ENCODE measurements around the gene PSMB3. TPM values are rescaled to one million over a fixed set of nuclear protein-coding genes. Genes with fewer than 3 reads are reported as not detected.
A peak's percentile ranks its signal among the peaks of the same experiment; 100 is the strongest.

PSMB3 gene
- total RNA-seq, 2 donors from 2014 or later: 108 to 124 TPM

DNA sequence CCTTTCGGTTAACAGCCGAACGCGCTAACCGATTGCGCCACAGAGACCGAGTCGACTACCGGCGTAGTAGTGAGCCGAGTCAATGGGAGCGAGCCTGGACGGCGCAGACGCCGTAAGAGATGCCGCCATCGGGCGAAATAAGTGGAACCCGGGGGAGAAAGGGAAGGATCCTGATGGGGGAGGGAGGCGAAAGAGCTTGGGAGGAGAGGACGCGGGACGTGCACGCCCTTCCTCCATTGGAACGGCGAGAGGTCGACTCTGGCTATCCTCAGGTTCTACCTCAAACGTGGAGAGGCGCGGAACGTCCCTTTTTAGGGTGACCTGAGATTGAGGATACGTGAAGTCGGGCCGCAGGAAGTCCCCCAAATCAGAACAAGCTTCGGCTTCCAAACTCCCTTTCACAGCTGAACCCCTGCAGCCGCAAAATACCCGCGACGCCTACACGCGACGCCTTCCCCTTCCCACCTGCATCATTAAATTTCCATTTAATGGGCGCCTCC is 683 bp upstream of the PSMB3 start:
- peaks cover 8% of the 10 kb centered on the region for H3K36me3 ChIP-seq
- peak overlapping the region; percentile 92 for H3K4me3 ChIP-seq
- DNase-seq (ENCODE audit: low spot score) (no peak), ATAC-seq (ENCODE audit: insufficient number of reproducible peaks, low FRiP score, low read depth) (peak; percentile 50)
- no peak for TF ChIP-seq CTCF (IDR thresholded peaks at IDR 0.05)
- H3K27me3 ChIP-seq (replicated peaks; ENCODE audit: insufficient read depth): no peaks in the 10 kb centered on the region
- no peaks in the 10 kb centered on the region for H3K9me3 ChIP-seq
- H3K4me1 ChIP-seq (ENCODE audit: control insufficient read depth in 1 of 2, low read depth in 2 of 2): peaks cover 22 to 39% of the 10 kb centered on the region in 2 donors
- H3K27ac ChIP-seq: peak overlapping the region; percentile 85 to 88

DNA sequence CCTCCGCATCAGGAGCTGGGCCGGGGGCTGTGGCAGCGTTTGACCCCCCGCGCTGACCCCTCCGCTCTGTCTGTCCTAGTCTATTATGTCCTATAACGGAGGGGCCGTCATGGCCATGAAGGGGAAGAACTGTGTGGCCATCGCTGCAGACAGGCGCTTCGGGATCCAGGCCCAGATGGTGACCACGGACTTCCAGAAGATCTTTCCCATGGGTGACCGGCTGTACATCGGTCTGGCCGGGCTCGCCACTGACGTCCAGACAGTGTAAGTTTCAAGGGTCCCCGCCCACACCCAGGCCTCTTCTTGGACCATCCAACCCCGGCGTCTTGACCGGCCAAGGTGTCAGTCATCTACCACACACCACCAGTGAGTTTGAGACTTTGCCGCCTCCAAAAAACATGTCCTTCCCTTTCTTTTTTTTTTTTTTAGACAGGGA is 548 bp downstream of the PSMB3 start:
- Histone ChIP-seq H3K4me3 (peak overlapping the region; percentile 92), H3K9me3 (no peaks in the 10 kb centered on the region), H3K27me3 (replicated peaks; ENCODE audit: insufficient read depth) (no peaks in the 10 kb centered on the region), H3K36me3 (peaks cover 19% of the 10 kb centered on the region), H3K4me1 (ENCODE audit: control insufficient read depth in 1 of 2, low read depth in 2 of 2) (peaks cover 17 to 36% of the 10 kb centered on the region in 2 donors), H3K27ac (peak overlapping the region; percentile 82 to 92)
- TF ChIP-seq CTCF (IDR thresholded peaks at IDR 0.05): no peak
- ATAC-seq (ENCODE audit: insufficient number of reproducible peaks, low FRiP score, low read depth) (no peak), DNase-seq (ENCODE audit: low spot score) (no peak)

DNA sequence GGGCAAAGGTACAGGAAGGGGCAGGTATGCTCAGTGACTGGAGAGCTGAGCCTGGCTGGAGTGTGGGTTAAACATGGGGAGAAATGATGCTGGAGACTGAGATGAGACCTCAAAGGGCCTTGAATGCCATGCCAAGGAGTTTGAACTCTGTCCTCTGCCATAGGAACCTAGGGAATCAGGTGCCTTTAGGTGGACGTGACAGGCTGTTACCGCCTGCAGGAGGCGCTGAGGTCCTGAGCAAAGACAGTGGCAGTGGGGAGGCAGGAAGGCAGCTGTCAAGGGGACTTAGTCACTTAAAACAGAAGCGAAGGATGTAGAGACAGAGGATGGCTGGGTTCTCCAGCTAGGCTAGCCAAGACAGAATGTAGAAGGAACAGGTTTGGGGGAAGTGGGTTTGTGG is 9.1 kb downstream of the PSMB3 start:
- Histone ChIP-seq H3K4me3 (no peak overlapping the region), H3K27me3 (replicated peaks; ENCODE audit: insufficient read depth) (no peaks in the 10 kb centered on the region), H3K27ac (no peak overlapping the region), H3K4me1 (ENCODE audit: control insufficient read depth in 1 of 2, low read depth in 2 of 2) (no peaks in the 10 kb centered on the region), H3K9me3 (no peaks in the 10 kb centered on the region), H3K36me3 (peaks cover 72% of the 10 kb centered on the region)
- DNase-seq (ENCODE audit: low spot score): no peak
- no peak for ATAC-seq (ENCODE audit: insufficient number of reproducible peaks, low FRiP score, low read depth)
- no peak for TF ChIP-seq CTCF (IDR thresholded peaks at IDR 0.05)

DNA sequence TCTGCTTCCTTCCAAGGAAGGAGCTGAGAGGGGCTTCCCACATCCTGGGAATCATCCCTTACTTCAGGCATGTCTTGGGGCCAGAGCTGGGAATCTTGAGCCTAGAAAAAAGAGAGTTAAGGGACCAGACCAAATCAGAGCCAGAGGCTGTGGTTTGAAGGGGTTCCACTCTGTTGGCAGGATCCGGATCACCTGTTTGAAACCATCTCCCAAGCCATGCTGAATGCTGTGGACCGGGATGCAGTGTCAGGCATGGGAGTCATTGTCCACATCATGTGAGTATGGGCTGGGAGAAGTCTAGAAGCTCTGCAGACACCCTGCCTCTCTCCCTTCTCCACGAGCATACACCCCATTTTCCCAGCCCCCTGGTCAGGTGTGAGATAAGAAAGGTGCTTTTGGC is 9.7 kb downstream of the PSMB3 start:
- DNase-seq (ENCODE audit: low spot score) (no peak), ATAC-seq (ENCODE audit: insufficient number of reproducible peaks, low FRiP score, low read depth) (no peak)
- no peak overlapping the region for H3K27ac ChIP-seq
- H3K4me3 ChIP-seq: no peak overlapping the region
- H3K27me3 ChIP-seq (replicated peaks; ENCODE audit: insufficient read depth): no peaks in the 10 kb centered on the region
- H3K36me3 ChIP-seq: peaks cover 75% of the 10 kb centered on the region
- H3K4me1 ChIP-seq (ENCODE audit: control insufficient read depth in 1 of 2, low read depth in 2 of 2): no peaks in the 10 kb centered on the region
- no peaks in the 10 kb centered on the region for H3K9me3 ChIP-seq
- no peak for TF ChIP-seq CTCF (IDR thresholded peaks at IDR 0.05)

GRCh38 chr17:38766341-38766740 is 13.8 kb downstream of the PSMB3 start:
- Histone ChIP-seq H3K27ac (no peak overlapping the region), H3K9me3 (no peaks in the 10 kb centered on the region), H3K4me3 (no peak overlapping the region), H3K36me3 (peaks cover 71% of the 10 kb centered on the region), H3K4me1 (ENCODE audit: control insufficient read depth in 1 of 2, low read depth in 2 of 2) (no peaks in the 10 kb centered on the region), H3K27me3 (replicated peaks; ENCODE audit: insufficient read depth) (no peaks in the 10 kb centered on the region)
- TF ChIP-seq CTCF (IDR thresholded peaks at IDR 0.05): no peak
- DNase-seq (ENCODE audit: low spot score): no peak
- ATAC-seq (ENCODE audit: insufficient number of reproducible peaks, low FRiP score, low read depth): no peak
